HL-60/S4 treated with retinoic acid at 250 ng/mL for 4 days and 3 days (cell line): ENCODE results near the gene TSHZ2.
"Not testable (repeated sequence)": the region's sequence is repeated elsewhere in the genome, so short reads cannot be mapped to it uniquely, and the experiment has no call there.

Experiments used
- in situ Hi-C: fragments of 300-500 bp; cut with MboI; formaldehyde crosslinking; loops from 2 replicates; pipeline ENCODE4 v1.7.0; 2022; ENCODE audit warnings: low sequenced_read_pairs

TSHZ2 gene

DNA sequence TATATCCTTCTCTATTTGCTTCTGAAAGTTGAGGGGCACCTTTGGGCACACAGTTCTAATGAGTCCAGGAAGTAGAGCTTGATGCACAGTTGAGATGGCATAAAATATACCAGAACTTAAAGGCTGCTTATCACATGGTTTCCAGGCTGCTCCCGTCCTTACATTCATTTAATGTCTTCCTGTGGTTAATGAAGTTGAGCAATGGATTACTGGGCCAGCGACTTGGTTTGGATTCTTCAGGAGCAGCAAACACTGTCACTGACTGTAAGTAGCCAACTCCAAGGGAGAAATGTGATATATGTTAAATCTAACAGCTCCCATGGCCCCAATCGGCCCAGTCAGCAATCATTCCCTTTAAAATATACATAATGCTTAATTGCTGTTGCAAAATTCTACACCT, 9.0 kb upstream of the TSHZ2 start:
- in situ Hi-C loops = no loop called here

DNA sequence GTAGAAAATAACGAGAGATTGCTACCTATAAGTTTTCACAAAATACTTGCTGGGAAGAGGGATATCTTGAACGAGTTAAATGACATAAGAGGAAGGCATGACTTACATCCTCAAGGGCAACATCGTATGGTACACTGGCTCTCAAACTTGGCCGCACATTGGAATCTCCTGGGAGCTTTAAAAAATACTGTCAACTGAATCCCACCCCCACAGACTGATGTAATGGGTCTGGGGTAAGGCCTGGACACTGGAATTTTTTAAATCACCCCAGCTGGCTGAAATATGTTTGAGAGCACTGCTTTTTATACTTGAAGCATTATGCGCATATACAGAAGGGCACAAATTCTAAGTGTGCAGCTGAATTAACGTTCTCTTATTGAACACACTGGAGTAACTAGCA, 8.0 kb upstream of the TSHZ2 start:
- in situ Hi-C loops = no loop called here

DNA sequence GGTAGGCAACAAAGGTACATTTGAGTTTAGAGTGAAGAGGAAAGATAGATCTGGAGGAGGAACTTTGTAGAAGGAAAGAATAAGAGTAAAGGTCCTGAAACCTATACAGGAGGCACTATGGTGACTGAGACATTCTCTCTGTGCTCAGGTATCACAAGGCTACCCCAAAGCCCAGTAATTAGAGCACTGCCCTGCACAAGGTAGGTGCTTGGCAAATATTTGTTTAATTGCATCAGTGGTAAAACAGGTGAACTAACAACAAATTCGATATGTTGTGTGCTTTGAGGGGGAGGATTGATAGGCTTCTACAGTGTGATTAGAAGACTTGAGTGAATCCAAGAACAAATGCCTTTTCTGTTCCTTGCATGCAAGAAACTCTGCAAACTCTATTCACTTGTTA, 6.8 kb upstream of the TSHZ2 start:
- in situ Hi-C loops = no loop called here

DNA sequence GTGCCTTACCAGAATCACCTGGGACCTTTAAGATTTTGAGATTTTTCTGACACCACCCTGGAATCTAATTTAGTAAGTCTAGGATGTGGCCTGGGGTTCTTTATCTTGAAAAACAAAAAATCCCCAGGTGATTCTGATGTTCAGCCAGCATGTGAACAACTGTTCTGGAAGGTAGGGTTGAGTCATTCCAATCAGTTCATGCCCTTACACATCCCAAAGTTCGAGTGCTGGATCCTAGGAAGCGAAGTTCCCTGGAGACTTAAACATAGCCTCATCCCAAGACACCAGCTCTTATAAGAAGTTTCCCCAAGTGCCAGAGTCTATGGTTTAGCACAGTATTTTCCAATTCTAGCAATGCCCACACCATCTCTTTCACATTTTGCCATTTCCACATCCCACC, 6.3 kb upstream of the TSHZ2 start:
- in situ Hi-C loops = no loop called here

DNA sequence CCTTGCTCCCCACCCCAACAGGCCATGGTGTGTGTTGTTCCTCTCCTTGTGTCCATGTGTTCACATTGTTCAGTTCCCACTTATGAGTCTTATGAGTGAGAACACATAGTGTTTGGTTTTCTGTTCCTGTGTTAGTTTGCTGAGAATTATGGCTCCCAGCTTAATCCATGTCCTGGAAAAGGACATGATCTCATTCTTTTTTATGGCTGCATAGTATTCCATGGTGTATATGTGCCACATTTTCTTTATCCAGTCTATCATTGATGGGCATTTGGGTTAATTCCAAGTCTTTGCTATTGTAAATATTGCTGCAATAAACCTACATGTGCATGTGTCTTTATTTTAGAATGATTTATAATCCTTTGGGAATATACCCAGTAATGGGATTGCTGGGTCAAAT, 5.6 kb upstream of the TSHZ2 start:
- in situ Hi-C loops = not testable (repeated sequence)

DNA sequence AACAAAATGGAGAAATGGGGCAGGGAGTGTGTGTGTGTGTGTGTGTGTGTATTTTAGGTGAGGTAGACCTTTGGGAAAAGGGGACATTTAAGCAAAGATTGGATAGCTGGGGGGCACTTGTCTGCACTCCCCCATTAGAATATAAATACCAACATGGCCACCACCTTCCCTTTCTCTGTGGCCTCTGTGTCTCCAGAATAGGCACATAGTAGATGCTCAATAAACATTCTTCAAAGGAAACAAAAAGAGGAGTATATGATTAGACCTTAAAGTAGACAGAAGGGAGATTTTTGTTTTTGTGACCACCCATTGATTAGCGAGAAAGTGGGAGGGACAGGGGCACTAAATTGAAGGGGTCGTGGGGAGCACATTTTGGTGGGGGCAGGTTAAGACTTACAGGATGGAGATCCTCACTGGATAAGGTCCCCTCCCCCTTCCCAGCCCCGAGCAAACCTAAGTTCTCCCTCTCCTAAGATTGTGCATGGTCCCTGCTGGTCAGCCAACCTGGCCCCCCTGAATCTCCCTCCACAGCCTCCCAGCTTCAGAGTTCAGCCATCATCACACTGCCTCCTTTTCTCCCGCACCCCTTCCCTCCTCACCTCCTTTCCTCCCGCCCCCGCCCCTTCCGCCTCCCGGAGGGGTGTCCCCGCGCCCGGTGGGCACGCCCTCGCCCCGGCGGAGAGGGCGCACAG, 514 bp upstream of the TSHZ2 start:
- in situ Hi-C loops = no loop called here

DNA sequence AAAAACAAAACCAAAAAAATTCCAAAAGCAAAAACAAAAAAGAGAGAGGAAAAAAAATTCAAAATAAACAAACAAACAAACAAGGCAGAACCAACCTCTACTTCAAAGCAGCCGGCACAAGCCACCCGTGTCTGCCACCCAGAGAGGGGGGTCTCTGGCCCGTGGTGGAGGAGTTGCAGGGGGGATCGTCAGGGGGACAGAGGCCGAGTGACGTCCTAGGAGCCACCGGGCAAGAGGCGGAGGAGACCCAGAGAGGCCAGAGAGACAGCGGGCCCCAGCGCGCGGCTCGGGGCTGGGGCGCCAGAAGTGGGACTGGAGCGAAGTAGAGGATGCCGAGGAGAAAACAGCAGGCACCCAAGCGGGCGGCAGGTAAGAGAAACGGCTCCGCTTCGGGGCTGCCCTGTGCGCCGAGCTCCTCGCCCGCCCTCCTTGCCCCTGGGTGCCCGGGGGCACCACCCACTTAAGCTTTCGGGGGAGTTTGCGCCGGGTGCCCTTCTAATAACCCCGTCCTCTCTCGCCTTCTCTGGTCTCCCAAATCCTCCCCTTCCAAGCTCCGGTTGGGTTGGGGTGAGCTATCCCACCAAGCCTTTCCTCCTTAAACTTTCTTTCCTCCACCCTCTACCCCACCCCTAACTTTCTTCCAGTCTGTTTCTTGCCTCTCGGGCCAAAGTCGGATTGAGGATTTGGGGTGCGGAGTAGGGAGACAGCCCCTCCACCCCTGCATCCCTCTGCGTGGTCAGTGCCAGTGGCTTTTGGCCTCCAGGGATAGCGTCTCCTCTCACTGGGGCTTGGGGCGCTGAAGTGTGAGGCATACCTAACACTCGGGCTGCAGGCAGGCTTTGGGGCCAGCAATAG, 1.0 kb downstream of the TSHZ2 start:
- in situ Hi-C loops = no loop called here

DNA sequence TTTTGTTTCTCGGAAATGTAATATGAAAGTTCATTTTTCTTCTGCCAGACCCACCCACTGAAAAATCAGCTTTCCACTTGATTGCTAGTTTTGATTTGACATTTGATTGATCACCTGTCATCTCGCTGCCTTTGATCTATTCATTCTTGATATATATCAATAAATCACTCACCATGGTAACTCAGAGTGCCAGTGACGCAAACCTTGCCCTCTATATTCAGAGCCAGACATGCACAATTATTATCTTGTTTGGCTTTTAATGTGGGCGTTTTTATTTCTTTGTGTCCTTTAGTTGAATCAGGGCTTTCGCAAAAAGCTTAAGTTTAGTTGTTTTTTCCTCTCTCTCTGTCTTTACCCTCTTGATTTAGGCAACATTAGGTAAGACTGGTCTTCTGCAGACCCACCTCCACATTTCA, 2.0 kb downstream of the TSHZ2 start:
- in situ Hi-C loops = no loop called here

DNA sequence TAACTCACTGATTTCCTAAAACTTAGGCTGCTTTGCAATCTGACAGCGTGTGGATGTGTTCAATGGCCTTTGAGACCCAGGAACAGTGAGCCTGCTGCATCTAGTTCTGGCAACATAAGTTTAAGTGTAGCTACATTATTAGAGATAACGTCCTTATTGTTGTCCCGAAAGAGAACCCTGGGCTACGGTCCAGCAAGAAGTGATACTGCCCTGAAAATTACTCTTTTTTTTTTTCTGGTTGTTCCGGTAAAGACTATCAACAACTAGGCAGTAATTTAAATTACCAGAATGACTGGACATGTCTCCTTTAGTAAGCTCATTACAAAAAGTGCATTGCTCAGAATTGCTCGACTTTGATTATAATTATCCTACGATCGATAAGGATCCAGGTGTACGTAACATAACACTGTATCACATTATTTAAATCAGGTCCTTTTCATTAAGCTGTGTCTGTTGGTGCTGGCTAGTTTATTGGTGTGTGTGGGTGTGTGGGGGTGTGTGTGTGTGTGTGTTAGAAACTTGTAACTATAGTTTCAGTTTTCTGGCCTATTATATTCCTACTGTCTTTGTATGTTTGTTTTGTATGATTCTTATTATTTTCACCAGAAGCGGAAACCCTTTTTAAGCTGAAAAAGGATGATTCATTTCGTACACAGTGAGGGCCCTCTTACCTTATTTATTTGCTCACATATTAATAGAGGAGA, 3.0 kb downstream of the TSHZ2 start:
- in situ Hi-C loops = no loop called here

DNA sequence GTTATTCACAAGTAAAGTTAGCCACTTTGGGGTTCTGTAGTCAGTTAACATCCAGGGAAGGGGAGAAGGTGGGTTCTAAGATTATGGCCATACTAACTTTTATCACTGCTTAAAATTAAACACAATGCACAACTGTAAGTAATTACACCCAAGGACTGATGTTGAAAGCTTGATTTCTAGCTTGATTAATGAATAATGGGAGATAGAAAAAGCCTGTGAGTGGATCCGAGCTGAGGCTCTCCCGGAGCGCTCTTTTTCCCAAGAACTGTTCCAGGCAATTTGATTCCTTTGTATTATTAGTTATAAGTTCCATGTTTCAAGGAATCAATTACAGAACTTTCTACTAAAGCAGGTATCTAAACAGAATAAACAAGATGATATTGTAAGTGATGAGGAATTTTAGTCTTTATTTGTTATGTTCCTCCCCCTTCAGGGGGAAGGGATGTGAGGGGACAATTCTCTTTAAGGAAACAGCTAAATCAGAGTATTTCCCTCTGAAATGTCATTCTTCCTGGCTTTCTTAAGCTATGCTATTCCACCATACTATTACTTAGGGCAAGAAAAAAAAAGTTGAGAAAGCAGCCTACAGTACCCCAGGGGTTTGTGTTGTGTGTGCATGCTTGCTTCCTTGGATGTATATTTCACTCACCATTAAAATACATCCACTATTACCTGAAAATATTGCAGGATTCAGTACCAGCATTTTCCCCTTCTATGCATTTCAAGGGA, 3.8 kb downstream of the TSHZ2 start:
- in situ Hi-C loops = no loop called here

DNA sequence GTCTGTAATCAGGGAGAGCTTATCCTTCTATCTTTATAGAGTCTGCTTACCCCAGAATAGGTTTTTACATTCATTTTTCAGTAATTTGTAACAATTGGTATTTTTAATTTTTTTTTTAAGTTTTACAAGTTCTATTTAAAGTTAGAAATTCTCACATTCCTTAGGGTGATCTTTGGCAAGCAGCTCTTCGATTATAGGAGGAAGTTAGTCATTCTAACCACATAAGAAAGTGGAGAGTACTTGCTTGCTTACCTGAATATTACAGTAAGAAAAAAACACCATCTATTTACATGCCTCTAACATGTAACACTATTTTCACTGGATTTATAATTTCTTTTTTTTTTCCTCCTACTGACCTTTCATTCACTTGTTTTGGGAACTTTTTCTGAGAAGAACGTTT, 6.7 kb downstream of the TSHZ2 start:
- in situ Hi-C loops = no loop called here

DNA sequence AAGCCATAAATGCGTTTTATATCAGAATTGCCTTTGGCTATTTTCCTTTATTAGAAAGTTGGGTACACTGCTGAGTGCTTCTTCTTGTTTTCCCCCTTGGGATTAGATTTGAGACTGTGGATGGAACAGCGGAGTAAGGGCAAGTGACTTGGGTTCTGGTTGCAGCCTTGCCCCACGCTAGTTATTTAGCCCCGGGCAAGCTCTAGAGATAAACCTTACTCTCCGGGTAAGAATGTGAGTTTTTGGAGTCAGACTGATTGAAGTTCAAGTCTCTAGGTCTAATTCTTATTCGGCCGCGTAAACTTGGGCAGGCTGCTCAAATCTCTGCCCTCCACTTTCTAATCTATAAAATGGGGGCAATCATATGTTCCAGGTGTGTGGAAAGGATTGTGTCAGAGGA, 8.9 kb downstream of the TSHZ2 start:
- in situ Hi-C loops = no loop called here

DNA sequence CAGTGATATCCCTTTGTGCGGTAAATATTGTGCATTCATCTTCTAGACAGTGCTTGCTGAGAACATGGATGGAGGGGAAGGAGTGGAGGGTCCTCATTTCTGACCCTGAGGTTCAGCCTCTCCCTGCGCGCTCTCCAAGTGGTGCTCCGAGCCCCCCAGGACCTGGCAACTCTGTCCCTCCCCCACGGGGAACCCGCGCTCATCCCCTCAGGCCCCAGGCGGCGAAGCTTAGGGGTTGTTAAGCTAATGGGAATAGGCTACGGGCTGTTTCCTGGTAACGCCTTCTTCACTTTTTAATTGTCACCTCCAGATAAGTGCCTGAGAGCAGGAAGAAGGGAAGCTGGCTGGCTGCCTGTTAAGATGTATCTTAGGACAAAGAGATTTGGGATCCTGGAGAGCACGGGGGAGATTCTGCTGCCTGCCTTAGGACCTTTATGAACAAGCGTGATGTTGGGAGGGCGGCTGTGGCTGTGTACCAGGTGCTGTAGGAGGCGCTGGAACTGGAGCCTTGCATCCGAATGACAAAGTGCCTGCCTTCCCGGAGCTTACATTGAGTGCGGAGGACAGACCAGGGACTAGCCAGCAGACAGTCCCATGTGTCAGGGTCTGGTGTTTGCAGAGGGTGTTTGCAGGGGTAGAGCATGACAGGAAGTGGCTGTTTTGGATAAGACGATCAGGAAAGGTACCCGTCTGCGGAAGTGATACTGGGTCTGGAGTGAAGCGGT, 11.7 kb downstream of the TSHZ2 start:
- in situ Hi-C loops = no loop called here

DNA sequence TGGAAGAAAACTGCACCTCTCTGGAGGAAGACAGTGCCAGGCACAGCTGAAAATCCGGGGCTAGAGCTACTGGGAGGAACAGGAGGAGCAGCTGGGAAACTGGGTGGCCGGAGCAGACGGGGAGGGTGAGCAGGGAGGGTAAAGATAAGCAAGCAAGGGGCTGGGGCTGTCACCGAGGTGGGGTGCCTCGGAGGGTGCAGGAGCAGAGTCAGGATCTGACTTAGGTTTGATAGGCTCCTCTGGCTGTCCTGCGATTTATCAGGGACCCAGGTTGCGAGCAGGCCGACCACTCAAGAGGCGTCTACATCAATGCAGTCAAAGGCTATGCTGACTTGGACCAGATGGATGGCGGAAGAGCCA, 12.3 kb downstream of the TSHZ2 start:
- in situ Hi-C loops = no loop called here

DNA sequence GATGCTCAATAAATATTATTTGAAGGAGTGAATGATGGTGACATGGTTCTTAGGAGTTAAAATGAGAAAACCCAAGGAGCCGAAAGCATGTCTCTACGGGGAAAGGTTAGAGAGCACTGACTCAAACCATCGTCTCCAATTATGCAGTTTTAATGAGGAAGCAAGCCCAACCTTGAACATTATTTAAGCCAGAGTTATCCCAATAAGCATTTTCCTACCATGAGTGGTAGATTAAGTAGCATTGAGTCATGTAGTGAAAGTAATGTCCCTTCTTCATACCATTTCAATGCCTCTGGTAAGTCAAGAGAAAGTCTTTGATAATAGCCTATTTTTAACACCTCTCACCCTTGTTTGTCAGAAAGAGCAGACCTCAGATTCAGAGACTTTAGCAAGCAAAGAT, 13.5 kb downstream of the TSHZ2 start:
- in situ Hi-C loops = no loop called here

DNA sequence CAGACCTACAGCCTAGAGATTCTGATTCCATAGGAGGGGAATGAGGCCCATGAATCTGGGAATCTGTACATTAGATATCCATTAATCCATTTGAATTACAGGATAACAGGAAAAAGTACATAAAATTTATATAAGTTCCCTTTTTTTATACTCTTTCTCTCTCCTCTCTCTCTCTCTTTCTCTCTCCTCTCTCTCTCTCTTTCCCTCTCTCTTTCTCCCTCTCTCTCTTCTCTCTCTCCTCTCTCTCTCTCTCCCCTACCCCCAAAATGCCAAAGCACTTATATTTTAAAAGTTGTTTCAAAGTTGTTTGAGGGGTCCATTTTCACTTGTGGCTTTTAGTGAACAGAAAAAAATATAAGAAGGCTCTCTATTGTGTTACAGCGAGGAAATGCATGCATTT, 15.1 kb downstream of the TSHZ2 start:
- in situ Hi-C loops = no loop called here

DNA sequence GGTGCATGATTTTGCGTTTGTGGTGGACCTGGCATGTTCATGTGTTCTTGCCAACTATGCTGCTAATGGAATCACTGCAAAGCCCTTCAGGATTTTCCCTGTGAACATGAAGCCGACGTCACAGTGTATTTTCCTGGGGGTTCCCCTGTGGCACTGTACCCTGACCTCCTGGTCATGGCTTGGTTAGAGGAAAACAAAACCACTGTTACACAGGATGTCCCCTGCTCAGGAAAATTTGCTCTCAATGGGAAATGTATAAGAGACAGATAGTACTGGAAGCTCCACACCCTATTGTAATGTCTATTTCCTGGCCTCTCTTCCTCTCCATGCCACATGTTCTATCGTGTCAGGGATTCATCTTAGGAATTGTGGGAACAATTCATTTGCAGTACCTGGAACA, 19.7 kb downstream of the TSHZ2 start:
- in situ Hi-C loops = no loop called here

DNA sequence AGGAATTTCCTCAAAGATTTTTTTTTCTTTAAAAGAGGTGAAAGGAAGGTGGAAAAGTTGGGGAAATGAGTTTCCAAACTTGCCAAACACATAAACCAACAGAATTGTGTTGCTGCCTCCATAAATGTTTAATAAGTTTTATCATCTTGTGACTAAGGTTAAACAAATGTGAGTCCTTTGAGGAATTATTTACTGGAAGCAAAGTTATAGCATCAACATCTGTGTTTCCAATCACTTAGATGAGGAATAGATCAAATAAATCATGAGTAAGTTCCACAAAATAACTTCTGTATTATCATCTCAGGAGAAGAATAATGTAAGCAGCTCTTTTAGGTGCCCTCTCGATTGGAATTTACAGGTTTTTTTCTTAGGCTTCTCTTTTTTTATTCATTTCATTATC, 20.5 kb downstream of the TSHZ2 start:
- in situ Hi-C loops = no loop called here

DNA sequence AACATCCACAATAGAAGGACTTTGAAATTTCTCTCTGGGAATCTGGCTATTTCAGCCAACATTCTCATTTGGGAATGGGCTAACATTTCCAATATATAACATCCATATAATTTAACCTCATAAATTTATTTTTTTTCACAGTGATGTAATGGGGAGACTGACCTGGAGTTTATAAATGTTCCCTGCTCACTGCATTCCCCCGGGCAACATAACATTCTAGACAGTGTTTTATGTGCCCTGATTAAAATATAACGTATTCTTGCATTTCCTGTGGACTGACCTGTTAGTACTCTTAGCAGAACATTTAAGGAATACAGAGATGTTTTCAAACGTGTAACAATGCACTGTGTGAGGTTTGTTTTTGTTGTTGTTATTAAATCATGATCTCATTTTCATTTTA, 20.9 kb downstream of the TSHZ2 start:
- in situ Hi-C loops = no loop called here

DNA sequence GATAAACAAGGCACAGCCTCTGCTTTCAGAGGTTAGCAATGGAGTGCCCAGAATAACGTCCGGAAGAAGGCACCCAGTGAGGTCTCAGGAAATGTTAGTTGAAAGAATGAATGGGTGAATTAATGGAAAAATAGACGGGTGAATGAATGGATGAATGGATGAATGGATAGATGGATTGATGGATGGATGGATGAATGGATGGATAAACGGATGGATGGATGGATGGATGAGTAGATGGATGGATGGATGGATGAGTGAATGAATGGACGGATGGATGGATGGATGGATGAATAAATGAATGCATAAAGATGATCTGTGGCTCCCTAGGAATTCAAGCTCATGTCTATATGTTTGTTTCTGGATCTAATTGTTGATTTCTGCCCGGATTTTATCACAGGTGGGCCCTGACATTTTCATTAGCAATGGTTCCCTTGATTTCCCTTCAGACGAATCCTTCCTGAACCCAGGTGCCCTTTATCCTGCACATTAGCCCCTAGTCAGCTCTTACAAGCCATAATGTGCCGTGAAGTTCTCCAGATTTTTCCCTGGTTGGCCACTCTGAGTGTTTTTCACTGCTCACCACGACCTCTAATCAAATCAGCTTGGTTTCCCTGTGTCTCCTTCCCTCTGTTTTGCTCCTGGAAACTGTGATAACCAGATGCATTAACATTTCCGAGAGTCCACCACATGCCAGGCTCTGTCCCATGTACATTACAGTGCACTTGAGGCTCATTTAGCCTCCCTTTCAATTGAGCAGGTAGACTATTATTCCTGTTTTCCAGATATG, 22.2 kb downstream of the TSHZ2 start:
- in situ Hi-C loops = no loop called here
